GM19372 (cell line): ENCODE results near the gene PRKCA.
"Not testable (repeated sequence)": the region's sequence is repeated elsewhere in the genome, so short reads cannot be mapped to it uniquely, and the experiment has no call there.

Experiments
- ATAC-seq: cut with Tn5 transposase; IDR thresholded peaks from one replicate; pipeline ENCODE4 v1.9.1; 2021; ENCODE audit warnings: mild to moderate bottlenecking, low read depth, moderate library complexity; ENCODE audit not compliant: unreplicated experiment

The PRKCA gene

GRCh38 chr17:66583112-66583748, 280.8 kb downstream of the PRKCA start:
- ATAC-seq, result no peak

- no peak for ATAC-seq
Observed at GRCh38 chr17:66584927-66585326, 282.5 kb downstream of the PRKCA start.

GRCh38 chr17:66585472-66585871, 283.1 kb downstream of the PRKCA start:
- no peak for ATAC-seq

- ATAC-seq, result no peak
Observed at GRCh38 chr17:66589892-66590291, 287.5 kb downstream of the PRKCA start.

- ATAC-seq, result no peak
Observed at GRCh38 chr17:66593116-66593515, 290.7 kb downstream of the PRKCA start.

- no peak for ATAC-seq
Observed at GRCh38 chr17:66595893-66596292, 293.5 kb downstream of the PRKCA start.

- no peak for ATAC-seq
Observed at GRCh38 chr17:66602659-66603384, 300.4 kb downstream of the PRKCA start.

GRCh38 chr17:66604376-66604775, 302.0 kb downstream of the PRKCA start:
- no peak for ATAC-seq

GRCh38 chr17:66605541-66605940, 303.1 kb downstream of the PRKCA start:
- ATAC-seq, result no peak

- no peak for ATAC-seq
Observed at GRCh38 chr17:66610361-66611133, 308.1 kb downstream of the PRKCA start.

GRCh38 chr17:66611397-66611796, 309.0 kb downstream of the PRKCA start:
- no peak for ATAC-seq

GRCh38 chr17:66612993-66613392, 310.6 kb downstream of the PRKCA start:
- no peak for ATAC-seq

- ATAC-seq, result no peak
Observed at GRCh38 chr17:66614469-66614868, 312.1 kb downstream of the PRKCA start.

GRCh38 chr17:66619206-66619605, 316.8 kb downstream of the PRKCA start:
- ATAC-seq, result no peak

GRCh38 chr17:66620528-66620927, 318.1 kb downstream of the PRKCA start:
- no peak for ATAC-seq

GRCh38 chr17:66624630-66625029, 322.2 kb downstream of the PRKCA start:
- not testable (repeated sequence) for ATAC-seq

- ATAC-seq, result no peak
Observed at GRCh38 chr17:66625311-66625767, 322.9 kb downstream of the PRKCA start.

- ATAC-seq, result no peak
Observed at GRCh38 chr17:66627985-66628384, 325.6 kb downstream of the PRKCA start.

- no peak for ATAC-seq
Observed at GRCh38 chr17:66629762-66630161, 327.3 kb downstream of the PRKCA start.

- ATAC-seq, result no peak
Observed at GRCh38 chr17:66630379-66630778, 328.0 kb downstream of the PRKCA start.

- ATAC-seq, result no peak
Observed at GRCh38 chr17:66630828-66631472, 328.5 kb downstream of the PRKCA start.
